Epithelial cell of esophagus (primary cell): Measurements from ENCODE around the gene USH2A.

Experiments used
- DNase-seq: peaks from one replicate; pipeline ENCODE4 v3.0.0; 2010; ENCODE audit warnings: low read depth
- H3K4me3 ChIP-seq: 2 replicates; pipeline ENCODE4 v1.5.1; 2011; ENCODE audit warnings: mild to moderate bottlenecking, low read length, control low read depth
- CTCF ChIP-seq: IDR thresholded peaks from 2 replicates; pipeline ENCODE4 v1.5.1; 2011; ENCODE audit warnings: low read depth, mild to moderate bottlenecking, low read length, control low read depth, inconsistent platforms; ENCODE audit not compliant: insufficient read depth; ENCODE audit errors: missing control alignments

The USH2A gene

GRCh38 chr1:216005916-216006315 is 417.3 kb downstream of the USH2A start:
- H3K4me3 ChIP-seq, result no peak overlapping the region
- TF ChIP-seq CTCF, result no peak
- DNase-seq, result peak; percentile 38

GRCh38 chr1:215992620-215993019 is 430.6 kb downstream of the USH2A start:
- TF ChIP-seq CTCF, result peak; percentile 47
- H3K4me3 ChIP-seq, result no peak overlapping the region
- DNase-seq, result peak; percentile 22

GRCh38 chr1:215987092-215987875 is 436.0 kb downstream of the USH2A start:
- no peak overlapping the region for H3K4me3 ChIP-seq
- no peak for TF ChIP-seq CTCF
- peak; percentile 21 for DNase-seq

DNA sequence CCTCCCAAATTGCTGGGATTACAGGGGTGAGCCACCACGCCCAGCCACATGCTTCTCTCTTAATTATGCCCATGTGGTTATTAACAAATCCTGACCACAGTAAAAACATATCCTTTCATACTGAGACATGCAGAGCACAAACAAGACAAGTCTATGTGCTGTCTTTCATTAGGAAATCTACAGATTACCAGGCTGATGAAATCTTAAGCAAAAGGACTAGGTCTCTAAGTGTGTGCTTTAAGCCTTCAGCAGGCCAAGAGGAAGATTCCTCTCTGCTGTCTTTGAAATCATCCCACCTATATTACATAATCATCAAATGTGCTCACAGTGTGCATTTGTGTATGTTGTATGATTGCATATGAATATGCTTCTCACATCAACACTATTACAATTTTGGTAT is 436.8 kb downstream of the USH2A start:
- no peak for DNase-seq
- H3K4me3 ChIP-seq, result no peak overlapping the region
- no peak for TF ChIP-seq CTCF

DNA sequence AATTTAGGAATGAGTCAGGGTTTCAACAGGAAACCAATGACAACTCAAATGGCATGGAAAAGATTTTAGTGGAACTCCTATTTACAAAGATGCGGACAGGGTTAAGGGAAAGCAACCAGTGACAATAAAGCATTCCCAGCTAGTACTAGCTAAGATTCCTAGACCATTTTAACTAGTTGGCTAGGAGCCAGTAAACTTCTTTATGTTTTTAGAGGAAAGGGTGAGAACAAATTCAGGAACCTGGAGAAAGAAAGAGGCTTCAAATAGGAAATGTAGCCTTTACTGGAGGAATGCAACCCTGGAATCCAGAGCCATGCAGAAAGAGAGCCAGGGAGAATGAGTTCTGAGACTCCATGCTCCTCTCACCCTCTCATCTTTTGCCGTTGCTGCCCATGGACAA is 439.6 kb downstream of the USH2A start:
- H3K4me3 ChIP-seq, result no peak overlapping the region
- no peak for DNase-seq
- TF ChIP-seq CTCF, result no peak

GRCh38 chr1:215971793-215972441 is 451.3 kb downstream of the USH2A start:
- no peak overlapping the region for H3K4me3 ChIP-seq
- DNase-seq, result no peak
- no peak for TF ChIP-seq CTCF
